Stimulated activated CD4-positive, alpha-beta T cell treated with anti-CD3 and anti-CD28 coated beads, Interleukin-1b, Interleukin-23, amount 100 ng/mL, for 24 hours (primary cell): ENCODE measurements around the gene TRMT11.
"Not testable (repeated sequence)": the region's sequence is repeated elsewhere in the genome, so short reads cannot be mapped to it uniquely, and the experiment has no call there.

Experiments used
- DNase-seq, 4 experiments: peaks; one replicate each; pipeline ENCODE4 v3.0.0-alpha.2; 2020; ENCODE audit warnings: low read depth in 4 of 4, low spot score in 1 of 4

Gene TRMT11

DNA sequence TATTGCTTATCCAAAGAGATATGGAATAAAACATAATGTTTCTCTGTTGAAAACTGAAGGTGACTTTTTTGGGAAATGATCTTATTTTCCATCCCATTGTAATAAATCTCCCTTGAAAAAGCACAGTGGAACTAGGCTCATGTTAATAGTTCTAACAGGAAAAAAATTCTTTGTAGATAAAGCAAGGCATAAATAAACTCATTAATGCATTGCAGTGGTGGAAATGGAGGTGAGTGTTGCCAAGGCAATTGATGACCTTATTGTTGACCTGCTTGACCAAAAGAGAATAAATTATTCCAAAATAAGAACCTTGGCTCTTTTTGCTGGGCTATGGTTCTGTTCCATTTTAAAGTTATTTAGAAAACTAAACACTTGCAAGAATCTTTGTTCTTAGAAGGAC is 55.2 kb downstream of the TRMT11 start:
- no peak for DNase-seq

DNA sequence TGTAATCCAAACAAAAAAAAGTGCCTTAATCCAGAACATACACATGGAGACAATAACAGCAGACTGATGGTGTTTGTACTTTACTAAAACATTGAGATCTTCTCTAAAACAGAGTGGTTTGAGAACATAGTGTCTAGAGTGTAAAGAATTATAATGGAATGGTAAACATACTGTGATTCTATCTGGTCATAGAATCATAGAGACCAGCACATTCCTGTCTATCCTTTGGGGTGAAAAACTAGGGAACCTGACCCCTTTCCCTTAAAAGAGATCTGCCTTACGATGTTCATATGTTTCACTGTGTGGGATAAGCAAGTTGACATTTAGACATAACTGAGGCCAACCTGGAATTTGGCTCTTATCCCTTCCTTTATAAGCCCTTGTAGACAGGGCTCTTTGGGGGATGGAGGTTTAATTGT is 55.7 kb downstream of the TRMT11 start:
- DNase-seq, result no peak

DNA sequence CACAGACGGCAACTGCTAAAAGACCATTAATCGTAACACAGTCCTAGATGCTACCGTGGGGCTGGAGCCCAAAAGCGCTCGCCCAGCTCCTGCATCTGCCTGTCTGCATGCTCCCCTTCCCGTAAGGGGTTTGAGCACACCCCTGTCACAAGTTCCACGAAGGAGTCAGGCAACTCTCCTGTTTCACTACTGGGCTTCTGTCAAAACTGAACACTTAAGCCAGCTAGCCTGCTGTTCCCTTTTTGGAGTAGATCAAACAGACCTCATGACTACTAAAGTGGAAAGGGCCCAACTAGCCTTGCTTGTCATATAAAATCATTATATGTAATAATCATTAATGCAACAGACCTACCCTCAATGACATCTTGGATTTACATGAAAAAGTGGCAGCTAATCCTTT is 61.3 kb downstream of the TRMT11 start:
- no peak for DNase-seq

DNA sequence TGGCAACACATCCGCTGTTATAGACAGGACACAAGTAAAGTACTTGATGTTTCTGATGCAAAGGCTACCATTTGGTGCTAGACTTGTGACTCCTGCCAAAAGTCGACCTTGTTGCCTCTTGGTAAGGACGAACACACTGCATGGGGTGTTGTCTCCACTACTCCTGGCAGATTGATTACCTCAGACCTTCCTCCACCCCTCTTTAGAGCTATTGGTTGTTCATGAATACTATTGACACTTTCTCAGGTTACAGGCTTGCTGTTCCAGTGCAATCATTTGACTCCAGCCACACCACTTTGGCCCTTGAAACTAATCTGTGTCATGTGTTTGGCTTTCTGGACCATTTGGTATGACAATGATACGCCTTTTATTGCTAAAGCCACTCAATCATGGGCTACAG is 62.3 kb downstream of the TRMT11 start:
- DNase-seq, result no peak

DNA sequence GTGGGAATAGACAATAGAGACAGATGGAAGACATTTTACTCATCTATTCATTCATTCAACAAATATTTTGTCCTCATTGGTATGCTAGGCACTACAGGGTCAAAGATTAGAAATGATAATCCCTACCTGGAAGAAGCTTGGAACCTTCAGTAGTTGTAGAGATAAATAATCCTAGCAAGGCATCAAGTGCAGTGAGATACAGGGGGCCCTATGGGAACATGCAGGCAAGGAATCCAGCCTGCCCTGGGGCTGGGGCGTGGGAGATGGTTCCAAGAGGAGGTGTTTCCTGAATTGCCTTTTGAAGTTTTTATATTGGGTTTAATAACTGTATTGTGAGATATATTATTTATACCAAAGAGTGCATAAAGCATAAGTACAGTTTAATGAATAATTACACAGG is 64.5 kb downstream of the TRMT11 start:
- no peak for DNase-seq

DNA sequence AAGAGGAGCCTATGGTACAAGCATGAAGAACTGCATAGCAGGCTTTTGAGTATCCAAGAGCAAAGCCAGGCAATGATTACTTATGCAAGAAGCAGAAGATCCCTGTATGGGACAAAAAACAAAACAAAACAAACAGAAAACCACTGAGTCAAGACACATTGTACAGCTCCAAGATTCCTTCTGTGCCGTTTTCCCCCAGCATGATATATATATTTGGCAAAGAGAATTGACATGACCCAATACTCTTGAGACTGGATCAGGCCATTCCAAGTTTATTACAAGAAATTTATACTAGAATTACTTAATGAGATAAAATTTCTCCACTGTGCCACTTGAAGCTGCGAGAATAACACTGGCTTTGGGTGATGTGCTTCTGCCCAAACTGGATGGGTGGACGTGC is 65.5 kb downstream of the TRMT11 start:
- no peak for DNase-seq

DNA sequence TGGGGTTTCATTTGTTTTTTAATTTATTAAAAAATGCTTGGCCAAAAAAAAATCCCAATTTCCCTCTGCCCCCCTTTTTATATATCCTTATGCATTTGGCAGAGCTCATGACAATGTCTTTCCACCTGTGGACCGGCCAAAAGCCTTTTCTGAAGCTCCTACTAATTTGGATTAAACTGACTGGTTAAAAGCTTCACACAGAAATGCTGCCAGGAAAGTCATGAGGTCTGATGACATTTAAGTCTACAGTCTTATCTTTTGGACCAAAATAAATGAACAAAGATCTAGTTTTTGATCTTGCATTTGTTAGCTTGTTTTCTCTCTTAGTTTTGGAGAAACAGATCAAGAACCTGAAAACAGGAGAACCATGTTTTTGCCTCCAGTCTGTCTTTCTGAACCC is 66.1 kb downstream of the TRMT11 start:
- no peak for DNase-seq

DNA sequence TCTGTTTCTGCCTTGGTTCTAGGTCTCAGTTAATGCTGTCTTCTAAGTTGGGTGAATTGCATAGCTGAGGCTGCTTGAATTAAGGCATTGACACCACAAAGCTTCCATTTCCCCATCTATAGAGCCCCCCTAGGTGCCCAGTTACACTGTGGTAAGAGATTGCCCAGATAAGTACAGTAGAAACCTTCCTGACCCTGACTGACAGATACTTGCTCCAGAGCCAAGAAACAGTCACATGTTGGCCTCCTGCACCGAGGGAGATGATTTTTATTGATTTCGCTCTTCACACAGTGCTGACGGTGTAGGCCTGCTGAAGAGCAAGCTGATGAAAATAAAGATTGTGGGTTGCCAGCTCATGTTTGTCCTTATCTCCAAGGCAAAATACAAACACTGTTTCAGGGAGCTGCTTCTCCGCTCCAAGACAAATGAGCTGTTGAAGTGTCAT is 67.9 kb downstream of the TRMT11 start:
- no peak for DNase-seq

DNA sequence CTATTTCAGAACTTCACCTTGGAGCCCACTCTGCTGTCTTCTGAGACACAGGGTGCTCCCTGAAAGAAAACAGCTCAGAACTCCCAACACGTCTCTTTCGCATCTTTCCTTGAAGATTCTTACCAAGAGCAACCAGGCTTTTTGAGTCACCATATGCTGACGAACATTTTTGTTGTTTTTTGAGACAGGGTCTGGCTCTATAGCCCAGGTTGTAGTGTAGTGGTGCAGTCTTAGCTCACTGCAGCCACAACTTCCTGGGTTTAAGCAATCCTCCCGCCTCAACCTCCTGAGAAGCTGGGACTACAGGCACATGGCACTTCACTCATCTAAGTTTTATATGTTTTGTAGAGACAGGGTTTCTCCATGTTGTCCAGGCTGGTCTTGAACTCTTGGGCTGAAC is 68.5 kb downstream of the TRMT11 start:
- no peak for DNase-seq

DNA sequence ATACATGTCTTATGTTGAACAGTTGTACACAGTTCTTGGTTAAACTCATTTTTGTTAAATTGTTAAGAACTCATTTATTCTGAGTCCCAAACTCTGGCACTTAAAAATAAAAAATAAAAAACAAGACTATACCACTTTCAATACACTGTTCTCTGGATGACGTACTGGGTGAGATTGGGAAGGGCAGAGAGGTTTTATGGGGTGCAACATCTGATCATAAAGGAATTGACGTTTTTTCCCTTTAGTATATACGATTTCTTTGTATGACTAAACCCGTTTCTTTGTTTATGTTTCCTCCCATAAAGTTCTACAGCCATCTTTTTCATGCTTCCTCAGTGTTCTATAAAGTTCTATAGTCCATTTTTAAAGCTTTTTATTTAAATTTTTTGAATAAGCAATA is 69.1 kb downstream of the TRMT11 start:
- no peak for DNase-seq

DNA sequence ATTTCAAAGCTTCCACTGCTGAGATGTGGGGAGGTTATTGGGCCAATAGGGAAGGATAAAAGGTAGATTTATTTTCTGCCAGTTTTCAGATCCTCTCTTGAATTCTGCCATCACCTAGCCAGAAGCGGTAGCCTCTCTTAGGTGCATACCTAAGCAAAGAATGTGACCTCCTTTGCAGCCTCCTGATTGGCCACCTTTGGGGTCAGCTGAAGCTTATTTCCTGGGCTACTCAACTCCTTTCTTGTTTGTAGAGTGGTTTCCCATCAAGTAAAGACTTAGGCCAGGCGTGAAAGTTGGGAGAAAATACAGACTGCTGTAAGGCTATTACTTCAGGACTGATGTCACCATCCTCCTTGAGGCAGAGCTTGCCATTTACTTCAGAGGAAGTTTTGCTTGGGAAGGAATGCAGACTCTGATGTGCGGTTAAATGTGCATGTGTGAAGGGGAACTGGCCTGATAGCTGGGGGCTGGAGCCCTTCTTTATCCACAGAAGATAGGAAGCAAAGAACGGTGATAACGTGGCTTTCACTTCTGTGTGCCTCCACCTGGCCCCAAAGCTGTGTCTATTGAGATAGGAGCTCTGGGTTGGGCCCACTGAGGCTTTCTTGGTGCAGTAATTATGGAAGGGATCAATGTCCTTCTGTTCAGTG is 70.1 kb downstream of the TRMT11 start:
- DNase-seq, result no peak

DNA sequence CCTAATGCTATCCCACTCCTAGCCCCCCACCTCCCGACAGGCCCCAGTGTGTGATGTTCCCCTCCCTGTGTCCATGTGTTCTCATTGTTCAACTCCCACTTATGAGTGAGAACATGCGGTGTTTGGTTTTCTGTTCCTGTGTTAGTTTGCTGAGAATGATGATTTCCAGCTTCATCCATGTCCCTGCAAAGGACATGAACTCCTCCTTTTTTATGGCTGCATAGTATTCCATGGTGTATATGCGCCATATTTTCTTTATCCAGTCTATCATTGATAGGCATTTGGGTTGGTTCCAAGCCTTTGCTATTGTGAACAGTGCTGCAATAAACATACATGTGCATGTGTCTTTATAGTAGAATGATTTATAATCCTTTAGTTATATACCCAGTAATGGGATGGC is 71.7 kb downstream of the TRMT11 start:
- not testable (repeated sequence) for DNase-seq

DNA sequence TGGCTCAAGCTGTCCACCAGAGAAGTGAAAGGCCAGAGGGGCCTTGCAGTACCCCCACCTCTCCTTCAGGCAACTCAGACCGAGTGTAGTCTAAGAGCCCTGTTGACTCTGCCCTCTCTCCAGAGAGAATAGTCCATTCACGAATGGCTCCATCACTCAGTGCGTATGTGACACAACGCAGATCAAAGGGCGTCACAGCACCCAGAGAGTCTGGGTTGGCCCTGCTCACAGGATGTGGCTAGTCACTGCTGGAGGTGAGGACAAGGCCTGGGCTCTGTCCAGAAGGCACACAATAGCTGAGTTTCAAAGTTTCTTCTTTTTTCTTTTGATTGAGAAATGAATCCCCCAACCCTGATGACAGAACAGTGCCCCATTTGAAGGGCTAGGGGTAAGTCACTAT is 74.1 kb downstream of the TRMT11 start:
- DNase-seq, result no peak

DNA sequence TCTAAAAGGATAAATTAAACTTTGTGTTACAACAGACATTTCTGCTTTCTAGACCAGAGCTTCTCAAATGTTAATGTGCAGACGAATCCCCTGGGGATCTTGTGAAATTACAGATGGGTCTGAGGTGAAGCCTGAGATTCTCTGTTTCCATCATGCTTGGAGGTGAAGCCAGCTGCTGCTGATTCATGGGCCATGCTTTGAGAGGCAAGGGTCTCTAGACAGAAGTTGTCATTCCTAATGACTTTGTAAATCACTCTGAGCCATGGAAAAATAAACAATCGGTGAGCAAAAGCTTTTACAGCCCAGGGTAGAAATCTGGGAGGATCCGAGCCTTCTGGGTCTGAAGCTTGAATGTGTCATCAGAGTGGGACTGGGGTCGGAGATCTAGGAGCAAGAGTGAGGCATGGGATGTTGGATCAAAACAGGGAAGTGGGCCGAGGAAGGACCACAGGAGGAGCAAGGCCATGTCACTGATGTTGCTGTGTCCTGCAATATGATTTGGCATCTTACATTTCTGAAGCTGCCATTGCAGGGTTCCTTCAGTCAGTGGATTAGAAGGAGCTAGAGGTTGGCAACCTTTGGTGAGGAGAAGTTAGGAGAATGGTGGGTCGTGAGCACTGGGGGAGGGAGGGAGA is 77.3 kb downstream of the TRMT11 start:
- no peak for DNase-seq

DNA sequence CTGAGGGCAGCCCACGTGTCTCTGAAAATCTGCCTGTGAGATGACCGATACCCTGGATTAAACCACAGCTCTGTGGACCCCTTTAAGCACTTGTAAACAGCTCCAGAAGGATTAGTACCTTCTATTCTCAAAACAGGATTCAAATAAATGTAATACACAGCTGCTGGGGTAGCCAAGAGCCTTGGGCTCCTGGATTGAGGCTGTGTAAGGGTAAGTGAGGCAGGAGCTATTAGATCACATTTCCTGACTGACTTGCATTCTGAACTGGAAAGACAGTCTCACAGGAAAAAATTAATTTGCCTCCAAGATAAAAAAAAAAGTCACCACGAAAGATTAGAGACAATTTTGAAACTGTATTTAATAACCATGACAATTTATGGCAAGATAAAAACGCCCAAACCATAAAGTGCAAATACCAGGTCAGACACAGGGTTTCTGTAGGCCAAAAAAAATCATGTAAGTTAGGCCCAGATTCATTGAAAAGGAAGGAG is 78.0 kb downstream of the TRMT11 start:
- no peak for DNase-seq

DNA sequence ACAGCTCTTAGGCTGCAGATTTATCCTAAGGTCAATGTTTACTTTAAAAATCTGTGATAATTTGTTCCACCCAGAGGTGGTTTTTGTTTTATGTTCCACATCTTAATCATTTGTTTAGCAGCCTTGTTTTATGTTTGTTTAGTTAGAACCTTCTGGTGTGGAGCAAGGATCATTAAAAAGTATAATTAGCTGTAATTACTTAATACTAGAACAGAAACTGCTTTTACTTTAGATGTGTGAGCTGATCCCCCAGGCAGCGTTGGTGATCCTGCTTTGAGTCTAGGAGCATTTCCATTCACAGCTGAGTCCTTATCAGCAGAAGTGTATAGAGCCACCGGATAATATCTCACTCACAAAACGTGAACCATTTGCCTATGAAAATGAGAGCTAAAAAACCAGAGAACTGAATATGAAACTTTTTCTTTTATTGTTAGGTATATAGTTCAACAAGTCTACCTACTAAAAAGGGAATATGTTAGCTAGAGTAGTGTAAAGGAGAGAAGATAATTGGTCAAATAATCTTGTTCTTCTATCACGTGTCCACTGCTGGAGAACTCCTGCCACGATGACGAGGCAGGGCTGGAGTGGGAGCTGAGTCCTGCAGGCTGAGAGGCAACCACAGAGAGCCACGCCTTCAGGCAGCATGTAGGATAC is 78.5 kb downstream of the TRMT11 start:
- no peak for DNase-seq

DNA sequence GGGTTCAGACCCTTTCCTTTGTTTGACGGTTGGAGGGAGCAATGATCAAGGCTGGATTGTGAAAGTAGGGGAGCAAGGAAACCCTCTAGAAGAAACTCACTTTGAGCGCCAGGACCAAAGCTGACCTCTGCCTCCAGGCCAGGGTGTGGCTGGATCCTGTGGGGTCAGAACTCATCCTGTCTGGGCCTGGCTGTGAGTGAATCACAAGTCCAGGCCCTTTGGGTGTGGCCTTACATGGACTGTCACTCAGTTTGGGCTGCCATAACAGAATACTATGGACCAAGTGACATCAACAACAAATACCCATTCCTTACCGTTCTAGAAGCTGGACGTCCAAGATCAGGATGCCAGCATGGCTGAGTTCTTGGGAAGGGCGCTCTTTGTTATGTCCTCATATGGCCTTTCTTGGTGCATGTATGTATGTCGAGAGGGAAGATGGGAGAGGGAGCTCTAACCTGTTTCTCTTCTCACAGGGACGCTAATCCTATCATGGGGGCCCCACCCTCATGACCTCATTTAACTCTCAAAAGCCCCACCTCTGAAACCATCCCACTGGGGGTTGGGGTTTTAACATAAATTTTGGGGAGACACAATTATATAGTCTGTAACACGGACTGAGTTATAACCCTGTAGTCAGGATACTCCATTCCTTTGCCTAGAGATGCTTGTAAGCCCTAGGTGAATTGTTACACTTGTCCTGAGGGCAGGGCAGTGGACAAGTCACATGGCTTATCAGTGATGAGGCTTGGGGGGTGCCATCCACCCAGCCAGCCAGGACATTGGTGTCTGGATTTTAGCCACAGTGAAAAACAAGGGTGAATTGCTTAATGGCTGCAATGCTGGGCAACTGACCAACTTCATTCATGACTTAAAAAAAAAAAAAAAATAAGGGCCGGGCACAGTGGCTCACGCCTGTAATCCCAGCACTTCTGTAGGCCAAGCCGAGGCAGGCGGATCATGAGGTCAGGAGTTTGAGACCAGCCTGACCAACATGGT is 80.0 kb downstream of the TRMT11 start:
- DNase-seq, result no peak

DNA sequence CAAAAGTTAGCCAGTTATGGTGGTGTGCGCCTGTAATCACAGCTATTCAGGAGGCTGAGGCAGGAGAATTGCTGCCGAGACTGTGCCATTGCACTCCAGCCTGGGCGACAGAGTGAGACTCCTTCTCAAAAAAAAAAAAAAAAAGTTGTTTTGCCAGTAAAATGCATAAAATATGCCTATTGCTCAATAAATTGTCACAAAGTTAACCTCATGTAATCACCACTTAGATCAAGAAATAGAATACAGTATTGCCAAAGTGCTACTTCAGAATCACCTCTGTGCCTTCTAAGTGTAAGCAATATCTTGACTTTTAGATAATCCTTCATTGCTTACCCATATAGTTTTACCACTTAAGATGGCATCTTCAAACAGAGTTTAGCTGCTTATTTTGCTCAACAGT is 80.7 kb downstream of the TRMT11 start:
- no peak for DNase-seq

DNA sequence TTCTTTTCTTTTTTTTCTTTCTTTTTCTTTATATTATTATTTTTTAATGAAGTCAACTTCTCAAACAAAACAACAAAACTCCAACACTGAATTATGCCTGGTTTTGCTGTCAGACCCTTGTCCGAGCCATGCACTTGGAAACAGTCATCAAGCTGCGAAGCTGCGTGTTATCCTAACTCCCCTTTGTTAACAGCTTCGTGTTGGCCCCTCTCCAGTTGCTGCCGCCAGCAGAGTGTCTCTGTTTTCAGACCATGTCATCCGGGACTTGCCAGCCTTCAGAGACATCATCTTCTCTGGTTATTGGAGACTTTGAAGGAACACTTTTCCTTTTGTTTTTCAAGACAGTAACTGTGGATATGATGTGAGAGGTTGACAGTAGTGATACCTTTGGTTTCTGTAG is 83.1 kb downstream of the TRMT11 start:
- no peak for DNase-seq

DNA sequence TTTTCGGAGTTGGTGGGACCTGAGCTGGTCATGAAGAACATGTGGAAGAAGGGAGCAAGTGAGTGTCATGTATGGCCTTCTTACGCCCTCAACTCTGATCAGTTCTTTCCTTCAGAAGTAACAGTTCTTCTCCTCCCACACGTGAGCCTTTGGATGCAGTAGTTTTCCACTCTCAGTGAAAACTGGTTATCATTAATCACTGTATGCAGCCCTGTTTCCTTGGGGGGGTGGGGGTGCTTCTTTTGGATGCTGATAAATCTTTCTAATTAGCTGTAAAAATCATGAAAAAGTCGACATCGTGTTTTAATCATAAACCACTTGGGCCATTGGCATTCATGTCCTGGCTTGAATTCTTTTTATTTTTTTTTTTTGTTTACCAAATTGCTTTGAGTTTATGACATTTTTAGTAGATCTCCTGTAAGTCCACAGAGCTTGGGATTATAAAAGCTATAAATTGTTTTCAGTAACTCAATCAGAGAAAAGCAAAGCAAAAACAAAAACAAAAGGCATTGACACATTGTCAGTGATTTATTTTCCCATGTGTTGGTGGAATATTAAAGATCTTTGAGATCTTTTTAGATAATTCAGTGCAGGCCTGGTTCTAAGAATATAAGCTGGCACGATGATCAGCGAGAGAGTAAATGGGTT is 84.8 kb downstream of the TRMT11 start:
- no peak for DNase-seq

DNA sequence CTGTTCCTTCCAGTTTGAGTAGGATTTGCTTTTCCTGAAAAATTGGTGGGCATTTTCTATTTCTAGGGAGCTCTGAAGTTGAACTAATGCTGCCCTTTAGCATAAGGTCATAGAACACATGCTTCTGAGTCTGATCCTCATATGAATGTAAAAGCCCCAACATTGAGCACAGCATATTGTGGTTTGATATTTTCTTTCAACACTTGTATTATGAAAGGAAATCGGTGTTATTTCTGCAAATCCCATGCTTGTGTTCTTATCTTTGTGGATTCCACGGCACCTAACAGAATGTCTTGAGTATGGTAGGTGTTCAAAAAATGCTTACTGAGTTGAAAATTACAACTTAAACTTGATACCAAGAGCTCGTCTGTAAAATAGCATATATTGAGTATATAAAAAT is 85.8 kb downstream of the TRMT11 start:
- DNase-seq, result no peak
